Stimulated activated CD4-positive, alpha-beta T cell treated with anti-CD3 and anti-CD28 coated beads, Interleukin-1b, Interleukin-23, amount 100 ng/mL, for 24 hours (primary cell): ENCODE results near the gene SPOCK3.
"Not testable (repeated sequence)": the region's sequence is repeated elsewhere in the genome, so short reads cannot be mapped to it uniquely, and the experiment has no call there.

Source experiments
- DNase-seq, 4 experiments: peaks; one replicate each; pipeline ENCODE4 v3.0.0-alpha.2; 2020; ENCODE audit warnings: low read depth in 4 of 4, low spot score in 1 of 4

The SPOCK3 gene

DNA sequence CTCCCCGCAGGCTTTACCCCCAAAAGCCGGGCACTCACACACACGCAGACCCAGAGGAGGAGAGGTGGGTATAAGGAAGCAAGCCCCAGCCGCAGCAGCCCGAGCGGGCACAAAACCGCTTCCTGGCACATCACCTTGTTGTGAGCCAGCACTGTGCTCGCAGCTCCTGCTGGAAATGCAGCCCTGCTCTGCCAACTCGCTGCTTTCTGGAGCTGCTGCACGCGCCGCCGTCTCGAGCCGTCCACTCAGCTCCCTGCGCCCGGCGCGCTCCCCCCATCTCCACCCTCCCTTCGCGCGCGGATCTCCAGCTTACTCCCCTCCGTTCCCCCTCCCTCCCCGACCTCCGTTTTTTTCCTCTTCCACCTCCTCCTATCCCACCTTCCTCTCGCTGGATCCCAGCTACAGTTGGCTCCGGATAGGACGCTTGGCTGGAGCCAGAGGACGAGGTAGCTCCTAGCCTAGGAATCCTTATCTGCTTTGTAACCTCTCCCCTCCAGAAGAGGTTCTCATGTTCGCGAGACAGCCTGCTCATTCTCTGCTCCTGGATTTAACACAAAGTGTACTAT is at the start of gene SPOCK3:
SPOCK3 (minus strand) TSS at position 179 of the 566 bp plus-strand sequence.
- DNase-seq = no peak

- no peak for DNase-seq
These were observed 48.0 kb upstream of the SPOCK3 start for GRCh38 chr4:167282171-167282864.

DNA sequence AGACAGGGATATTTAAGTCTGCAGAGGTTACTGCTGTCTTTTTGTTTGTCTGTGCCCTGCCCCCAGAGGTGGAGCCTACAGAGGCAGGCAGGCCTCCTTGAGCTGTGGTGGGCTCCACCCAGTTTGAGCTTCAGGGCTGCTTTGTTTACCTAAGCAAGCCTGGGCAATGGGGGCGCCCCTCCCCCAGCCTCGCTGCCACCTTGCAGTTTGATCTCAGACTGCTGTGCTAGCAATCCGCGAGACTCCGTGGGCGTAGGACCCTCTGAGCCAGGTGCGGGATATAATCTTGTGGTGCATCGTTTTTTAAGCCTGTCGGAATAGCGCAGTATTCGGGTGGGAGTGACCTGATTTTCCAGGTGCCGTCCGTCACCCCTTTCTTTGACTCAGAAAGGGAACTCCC is 47.3 kb upstream of the SPOCK3 start:
- not testable (repeated sequence) for DNase-seq

GRCh38 chr4:167274351-167274750 is 40.1 kb upstream of the SPOCK3 start:
- DNase-seq = no peak

- DNase-seq = no peak
These were observed 30.9 kb upstream of the SPOCK3 start for GRCh38 chr4:167265231-167265630.

GRCh38 chr4:167248271-167248670 is 14.0 kb upstream of the SPOCK3 start:
- no peak for DNase-seq

DNA sequence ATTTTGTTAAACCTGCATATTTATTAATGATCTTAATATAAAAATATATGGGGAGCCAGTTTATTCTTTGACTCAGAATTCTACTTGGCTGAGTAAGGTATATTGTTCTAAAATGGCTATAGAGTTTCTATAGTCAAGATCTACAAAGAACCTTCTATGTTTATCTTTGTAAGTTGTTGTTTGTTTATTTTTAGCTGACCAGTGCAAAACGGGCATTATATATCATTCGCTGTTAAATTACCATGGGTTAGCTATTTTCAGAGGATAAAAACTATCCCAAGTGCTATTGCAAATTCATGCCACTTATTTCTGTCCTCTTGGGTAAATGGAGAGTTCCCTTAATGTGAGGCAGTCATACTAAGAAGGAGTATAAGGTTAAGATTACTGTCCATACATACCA is 5.3 kb upstream of the SPOCK3 start:
- no peak for DNase-seq

DNA sequence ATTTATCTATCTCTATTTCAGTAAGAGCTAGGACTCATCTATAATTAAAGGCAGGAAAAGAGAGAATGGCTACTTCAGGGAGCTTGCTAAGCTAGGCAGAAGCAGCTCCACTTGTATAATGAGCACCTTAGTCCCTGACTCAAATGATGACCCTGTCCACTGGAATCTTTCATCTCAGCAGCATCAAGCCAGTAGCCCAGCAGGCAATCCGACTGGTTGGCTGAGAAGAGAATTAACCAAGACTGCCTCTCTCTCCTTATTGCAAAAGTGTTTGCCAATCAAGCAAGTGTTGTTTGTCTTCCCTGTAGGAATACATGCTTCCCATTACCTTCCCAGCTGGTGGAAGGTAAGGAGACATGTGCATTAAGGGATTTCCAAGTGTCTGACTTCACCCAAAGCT is 3.9 kb upstream of the SPOCK3 start:
- no peak for DNase-seq

DNA sequence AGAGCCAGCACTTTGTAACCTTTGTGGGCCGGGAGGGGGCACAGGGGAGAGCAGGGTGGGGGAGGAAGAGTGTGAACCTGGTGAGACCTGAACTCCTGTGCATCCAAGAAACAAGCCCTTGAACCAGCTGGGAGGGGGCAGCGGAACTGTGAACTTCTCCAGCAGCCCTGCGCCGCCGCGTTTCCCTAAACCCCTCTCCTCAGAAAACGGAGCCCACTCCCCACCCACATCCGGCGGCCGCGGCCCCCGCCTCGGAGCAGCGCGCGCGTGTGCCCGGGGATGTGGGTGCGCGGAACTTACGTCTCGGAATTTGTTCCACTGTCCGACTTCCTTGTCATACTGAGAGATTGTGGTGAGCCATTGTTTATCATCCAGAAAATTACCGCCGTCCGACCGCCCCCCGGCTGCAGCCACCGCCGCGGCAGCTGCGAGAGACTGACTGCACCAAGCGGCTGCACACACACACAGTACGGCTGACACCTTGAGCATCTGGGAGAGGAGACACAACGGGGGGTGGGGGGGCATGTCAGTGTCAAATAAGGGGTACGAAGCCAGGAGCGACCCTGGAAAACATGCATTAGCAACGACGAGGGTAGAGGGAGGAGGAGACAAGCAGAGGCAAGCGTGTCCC is 494 bp downstream of the SPOCK3 start:
- DNase-seq = no peak

- no peak for DNase-seq
These were observed 1.2 kb downstream of the SPOCK3 start for GRCh38 chr4:167232805-167233684.

DNA sequence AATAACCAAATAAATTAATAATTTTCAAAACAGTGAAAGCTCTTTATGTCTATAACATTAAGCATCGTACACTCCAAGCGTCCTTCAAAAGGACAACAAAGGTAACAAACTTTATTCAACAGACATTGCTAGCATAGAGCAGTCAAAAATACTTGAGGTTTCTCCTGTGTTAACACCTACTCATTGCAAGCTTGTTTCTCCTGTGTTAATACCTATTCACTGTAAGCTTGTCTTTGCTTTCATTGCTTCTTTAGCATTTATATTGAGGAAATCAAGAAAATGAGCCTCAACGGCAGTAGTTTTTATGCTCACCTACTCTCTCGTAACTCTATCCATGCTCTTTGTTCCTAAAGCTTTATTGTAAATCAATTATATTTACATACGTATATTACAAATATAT is 3.5 kb downstream of the SPOCK3 start:
- no peak for DNase-seq

GRCh38 chr4:167222099-167222498 is 12.2 kb downstream of the SPOCK3 start:
- DNase-seq = no peak

DNA sequence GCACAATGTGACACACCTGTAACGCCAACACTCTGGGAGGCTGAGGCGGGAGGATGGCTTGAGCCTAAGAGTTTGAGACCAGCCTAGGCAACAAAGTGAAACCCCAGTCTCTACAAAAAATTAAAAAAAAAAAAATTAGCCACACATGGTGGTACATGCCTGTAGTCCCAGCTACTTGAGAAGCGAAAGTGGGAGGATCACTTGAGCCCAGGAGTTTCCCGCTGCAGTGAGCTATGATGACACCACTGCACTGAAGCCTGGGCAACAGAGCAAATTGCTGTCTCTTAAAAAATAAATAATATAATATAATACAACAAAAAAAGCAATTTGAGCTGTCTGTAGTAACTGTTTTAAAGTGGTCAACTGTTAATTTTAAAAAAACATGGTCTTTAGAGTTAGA is 13.2 kb downstream of the SPOCK3 start:
- no peak for DNase-seq

- DNase-seq = no peak
These were observed 16.2 kb downstream of the SPOCK3 start for GRCh38 chr4:167218022-167218608.

DNA sequence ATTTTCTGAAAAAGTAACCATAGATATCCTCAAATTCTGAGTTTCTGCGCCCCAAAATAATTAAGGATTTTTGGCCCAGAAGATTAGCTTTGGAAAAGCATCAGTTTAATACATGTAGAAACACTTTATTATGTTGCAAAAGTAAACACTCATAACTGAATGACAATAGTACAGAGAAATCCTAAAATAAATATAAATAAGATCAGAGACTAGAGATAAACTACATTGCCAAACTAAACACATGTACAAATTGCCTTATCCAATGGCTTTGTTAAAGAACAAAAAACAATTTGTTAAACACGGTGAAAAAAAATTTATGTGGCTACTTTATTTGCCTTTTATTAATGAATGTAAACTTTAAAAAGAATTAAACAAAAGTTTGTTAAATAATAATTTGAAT is 17.5 kb downstream of the SPOCK3 start:
- no peak for DNase-seq

- no peak for DNase-seq
These were observed 24.1 kb downstream of the SPOCK3 start for GRCh38 chr4:167210166-167210565.

DNA sequence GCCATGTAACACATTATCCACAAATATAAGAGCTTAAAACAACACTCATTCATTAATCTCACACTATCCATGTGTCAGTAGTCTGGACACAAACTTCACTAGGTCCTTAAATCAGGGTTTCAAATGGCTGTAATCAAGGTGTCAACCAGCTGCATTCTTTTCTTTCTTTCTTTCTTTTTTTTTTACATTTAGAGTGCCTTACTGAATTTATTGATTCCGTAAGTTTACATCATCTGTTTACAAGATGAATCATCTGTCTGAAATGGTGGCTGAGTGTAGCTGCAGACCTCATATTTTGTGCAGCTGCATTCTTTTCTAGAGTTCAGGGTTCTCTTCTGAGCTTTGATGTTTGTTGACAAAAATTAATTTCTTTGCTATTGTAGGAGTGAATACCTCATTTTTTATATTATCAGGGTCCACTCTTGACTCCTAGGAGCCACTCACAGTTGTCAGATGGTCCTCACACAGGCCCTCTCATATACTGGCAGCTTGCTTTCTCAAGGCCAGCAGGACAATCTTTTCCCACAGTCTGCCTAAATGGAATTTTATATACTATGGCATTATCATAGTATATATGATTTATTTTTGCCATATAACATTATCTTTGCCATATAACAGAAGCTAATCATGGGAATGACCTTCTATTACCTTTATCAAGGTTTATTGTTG is 37.8 kb downstream of the SPOCK3 start:
- DNase-seq = no peak

- no peak for DNase-seq
These were observed 43.9 kb downstream of the SPOCK3 start for GRCh38 chr4:167190379-167190778.

DNA sequence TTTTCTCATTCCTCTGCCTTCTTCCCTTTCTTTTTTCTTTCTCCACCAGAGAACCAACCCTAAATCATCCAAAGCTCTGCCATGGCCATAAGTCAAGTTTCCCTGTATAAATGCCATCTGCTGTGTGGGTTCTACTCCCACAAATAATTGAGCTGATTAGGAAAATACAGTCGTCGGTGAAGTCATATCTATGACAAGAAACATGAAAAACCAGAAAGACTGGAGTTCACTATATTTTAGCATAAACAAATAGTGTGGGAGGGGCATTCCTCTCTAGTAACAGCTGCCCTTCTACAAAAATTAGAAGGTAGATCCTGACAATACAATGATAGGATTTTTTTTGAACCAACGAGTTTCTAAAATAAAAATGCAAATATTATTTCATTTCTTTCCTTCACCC is 48.8 kb downstream of the SPOCK3 start:
- DNase-seq = no peak

GRCh38 chr4:167183036-167183435 is 51.3 kb downstream of the SPOCK3 start:
- no peak for DNase-seq

GRCh38 chr4:167177925-167178324 is 56.4 kb downstream of the SPOCK3 start:
- DNase-seq = no peak
